K562 (cell line): ENCODE measurements around the gene TUBA4B. TPM values are rescaled to one million over a fixed set of nuclear protein-coding genes. Genes with fewer than 3 reads are reported as not detected.

Experiments used
- EGR1 ChIP-seq: fragments of 450-650 bp; conservative IDR thresholded peaks from 2 replicates; pipeline ENCODE4 v1.6.1; 2017; ENCODE audit warnings: mild to moderate bottlenecking
- GTF2A2 ChIP-seq: IDR thresholded peaks from 2 replicates; pipeline ENCODE4 v1.6.1; 2016; ENCODE audit warnings: mild to moderate bottlenecking, missing genetic modification characterization, missing compliant biosample characterization
- HMG20A ChIP-seq: fragments of 450-650 bp; formaldehyde crosslinking; conservative IDR thresholded peaks from 2 replicates; pipeline ENCODE4 v1.4.0; 2020; ENCODE audit warnings: mild to moderate bottlenecking, mixed read lengths
- MAFF ChIP-seq: IDR thresholded peaks from 2 replicates; pipeline ENCODE4 v1.6.1; 2012; ENCODE audit warnings: low read length, improper control_type of control experiment
- MAFG ChIP-seq: fragments of 450-650 bp; conservative IDR thresholded peaks from 2 replicates; pipeline ENCODE4 v1.6.1; 2016; ENCODE audit warnings: missing genetic modification characterization, missing compliant biosample characterization
- MED1 ChIP-seq: sonication (generic); formaldehyde crosslinking; IDR thresholded peaks from 2 replicates; pipeline ENCODE4 v1.8.1; 2023; ENCODE audit warnings: missing genetic modification reagents, borderline replicate concordance
- POLR3G ChIP-seq: IDR thresholded peaks from 2 replicates; pipeline ENCODE4 v1.6.1; 2011; ENCODE audit not compliant: insufficient read length, insufficient replicate concordance; ENCODE audit errors: extremely low read depth
- SAFB ChIP-seq: fragments of 200-400 bp; formaldehyde crosslinking; IDR thresholded peaks from 2 replicates; pipeline ENCODE4 v1.6.1; 2017; ENCODE audit warnings: low read depth, low read length, borderline replicate concordance
- SMC3 ChIP-seq: conservative IDR thresholded peaks from 2 replicates; pipeline ENCODE4 v1.6.1; 2011; ENCODE audit warnings: low read depth, low read length, improper control_type of control experiment; ENCODE audit not compliant: insufficient read depth
- SNRNP70 ChIP-seq: fragments of 200-400 bp; formaldehyde crosslinking; optimal IDR thresholded peaks from 2 replicates; pipeline ENCODE3; 2017; ENCODE audit warnings: low read depth, low read length
- ZNF316 ChIP-seq: fragments of 450-650 bp; IDR thresholded peaks from 2 replicates; pipeline ENCODE4 v1.6.1; 2016
- polyA plus RNA-seq, 8 experiments: library from polyadenylated mRNA; depleted of rRNA in 4 of 8; stranded (reverse) in 5 of 8; unstranded in 3 of 8; fragments of >200 nt; fragmentation: Nextera tagmentation in 2 of 8; fragmentation: Illumina TruSeq in 1 of 8; extraction: Ambion mirVana in 2 of 8; extraction: Trizol in 1 of 8; gene quantifications; 2 replicates each; pipeline versions ENCODE4 v1.2.1 to v1.2.3, GENCODE V29; 2011 to 2014; ENCODE audit warnings: inconsistent platforms in 1 of 8, missing spikeins in 1 of 8
- total RNA-seq, 7 experiments: library from RNA; depleted of rRNA in 6 of 7; stranded (reverse); fragments of >200 nt in 6 of 7; fragmentation: Illumina TruSeq in 2 of 7; extraction: Trizol in 2 of 7; gene quantifications; 2 replicates each; pipeline versions ENCODE4 v1.2.1 to v1.2.3, GENCODE V29; 2011 to 2021; ENCODE audit warnings: low replicate concordance in 1 of 7
- TF ChIP-seq, protein P1 (sequence below): sonication (generic); formaldehyde crosslinking; IDR thresholded peaks from 2 replicates; pipeline ENCODE4 v1.5.0; 2020; ENCODE audit warnings: missing genetic modification reagents
- TF ChIP-seq, protein P2 (sequence below): sonication (generic); formaldehyde crosslinking; IDR thresholded peaks from 2 replicates; pipeline ENCODE4 v1.8.1; 2022; ENCODE audit warnings: missing genetic modification reagents
- TF ChIP-seq, protein P3 (sequence below): fragments of 200-800 bp; sonication (Bioruptor generic); IDR thresholded peaks from 2 replicates; pipeline ENCODE4 v1.6.1; 2017; ENCODE audit warnings: missing genetic modification characterization, missing compliant biosample characterization
- TF ChIP-seq, protein P4 (sequence below), 2 experiments: fragments of 200-800 bp in 1 of 2; sonication (Bioruptor generic) in 1 of 2; sonication (generic) in 1 of 2; formaldehyde crosslinking in 1 of 2; IDR thresholded peaks in 1 of 2; conservative IDR thresholded peaks in 1 of 2; 2 replicates each; pipeline versions ENCODE4 v1.5.0 to v1.6.1; 2016 to 2020; ENCODE audit warnings: missing compliant biosample characterization in 1 of 2, missing genetic modification characterization in 1 of 2, missing genetic modification reagents in 1 of 2

The TUBA4B gene
- total and polyA plus RNA-seq, 9 of the 15 experiments (the other 6 are each of a cell fraction or from before 2014, with no cell fraction given) = 0.04 TPM; not detected in 8

DNA sequence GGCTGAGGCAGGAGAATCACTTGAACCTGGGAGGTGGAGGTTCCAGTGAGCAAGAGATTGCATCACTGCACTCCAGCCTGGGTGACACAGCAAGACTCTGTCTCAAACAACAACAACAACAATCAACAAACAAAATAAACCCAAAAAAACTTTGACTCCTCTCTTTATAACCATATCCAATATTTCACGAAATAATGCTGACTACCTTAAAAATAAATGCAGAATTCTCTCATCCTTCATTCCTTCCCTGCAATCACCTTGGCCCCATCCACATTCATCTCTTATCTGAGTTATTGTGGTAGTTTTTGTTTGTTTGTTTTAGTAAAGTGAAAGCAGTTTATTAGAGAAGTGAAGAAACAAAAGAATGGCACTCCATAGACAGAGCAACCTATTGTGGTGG lies 53.0 kb downstream of the TUBA4B start (continued):
- TF ChIP-seq, protein P1, sequence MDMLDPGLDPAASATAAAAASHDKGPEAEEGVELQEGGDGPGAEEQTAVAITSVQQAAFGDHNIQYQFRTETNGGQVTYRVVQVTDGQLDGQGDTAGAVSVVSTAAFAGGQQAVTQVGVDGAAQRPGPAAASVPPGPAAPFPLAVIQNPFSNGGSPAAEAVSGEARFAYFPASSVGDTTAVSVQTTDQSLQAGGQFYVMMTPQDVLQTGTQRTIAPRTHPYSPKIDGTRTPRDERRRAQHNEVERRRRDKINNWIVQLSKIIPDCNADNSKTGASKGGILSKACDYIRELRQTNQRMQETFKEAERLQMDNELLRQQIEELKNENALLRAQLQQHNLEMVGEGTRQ = no peak
- TF ChIP-seq, protein P2, sequence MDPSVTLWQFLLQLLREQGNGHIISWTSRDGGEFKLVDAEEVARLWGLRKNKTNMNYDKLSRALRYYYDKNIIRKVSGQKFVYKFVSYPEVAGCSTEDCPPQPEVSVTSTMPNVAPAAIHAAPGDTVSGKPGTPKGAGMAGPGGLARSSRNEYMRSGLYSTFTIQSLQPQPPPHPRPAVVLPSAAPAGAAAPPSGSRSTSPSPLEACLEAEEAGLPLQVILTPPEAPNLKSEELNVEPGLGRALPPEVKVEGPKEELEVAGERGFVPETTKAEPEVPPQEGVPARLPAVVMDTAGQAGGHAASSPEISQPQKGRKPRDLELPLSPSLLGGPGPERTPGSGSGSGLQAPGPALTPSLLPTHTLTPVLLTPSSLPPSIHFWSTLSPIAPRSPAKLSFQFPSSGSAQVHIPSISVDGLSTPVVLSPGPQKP = no peak
- TF ChIP-seq MAFF (0 out of 2 replicates have a peak, but pooled peaks have one; percentile 8), EGR1 (no peak), ZNF316 (peak; percentile 82), GTF2A2 (tag) (no peak), SMC3 (no peak), HMG20A (CRISPR knock-in tag) (no peak), MED1 (CRISPR knock-in tag) (no peak), SNRNP70 (no peak), POLR3G (no peak), MAFG (tag) (peak; percentile 25; the same call in 1 of the 2 replicates), SAFB (no peak)
- TF ChIP-seq, protein P3, sequence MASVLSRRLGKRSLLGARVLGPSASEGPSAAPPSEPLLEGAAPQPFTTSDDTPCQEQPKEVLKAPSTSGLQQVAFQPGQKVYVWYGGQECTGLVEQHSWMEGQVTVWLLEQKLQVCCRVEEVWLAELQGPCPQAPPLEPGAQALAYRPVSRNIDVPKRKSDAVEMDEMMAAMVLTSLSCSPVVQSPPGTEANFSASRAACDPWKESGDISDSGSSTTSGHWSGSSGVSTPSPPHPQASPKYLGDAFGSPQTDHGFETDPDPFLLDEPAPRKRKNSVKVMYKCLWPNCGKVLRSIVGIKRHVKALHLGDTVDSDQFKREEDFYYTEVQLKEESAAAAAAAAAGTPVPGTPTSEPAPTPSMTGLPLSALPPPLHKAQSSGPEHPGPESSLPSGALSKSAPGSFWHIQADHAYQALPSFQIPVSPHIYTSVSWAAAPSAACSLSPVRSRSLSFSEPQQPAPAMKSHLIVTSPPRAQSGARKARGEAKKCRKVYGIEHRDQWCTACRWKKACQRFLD (CRISPR knock-in tag) = no peak
- TF ChIP-seq, protein P4, sequence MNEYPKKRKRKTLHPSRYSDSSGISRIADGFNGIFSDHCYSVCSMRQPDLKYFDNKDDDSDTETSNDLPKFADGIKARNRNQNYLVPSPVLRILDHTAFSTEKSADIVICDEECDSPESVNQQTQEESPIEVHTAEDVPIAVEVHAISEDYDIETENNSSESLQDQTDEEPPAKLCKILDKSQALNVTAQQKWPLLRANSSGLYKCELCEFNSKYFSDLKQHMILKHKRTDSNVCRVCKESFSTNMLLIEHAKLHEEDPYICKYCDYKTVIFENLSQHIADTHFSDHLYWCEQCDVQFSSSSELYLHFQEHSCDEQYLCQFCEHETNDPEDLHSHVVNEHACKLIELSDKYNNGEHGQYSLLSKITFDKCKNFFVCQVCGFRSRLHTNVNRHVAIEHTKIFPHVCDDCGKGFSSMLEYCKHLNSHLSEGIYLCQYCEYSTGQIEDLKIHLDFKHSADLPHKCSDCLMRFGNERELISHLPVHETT (CRISPR knock-in tag; conservative IDR thresholded peaks at IDR 0.05 in 1 of 2, IDR thresholded peaks at IDR 0.05 in 1 of 2) = no peak
